Activated T-helper 1 cell treated with anti-CD3 and anti-CD28 coated beads, Interleukin-12 subunit alpha, Interleukin-12 subunit beta, Interleukin-2, Interleukin-4 antibody, amounts not matched to agents 30 ng/mL and 10 ng/mL and 1 ng/mL, durations not matched to agents 14 hours and 24 hours and 36 hours (primary cell): ENCODE data around the gene OR2A42. TPM values are rescaled to one million over a fixed set of nuclear protein-coding genes. Genes with fewer than 3 reads are reported as not detected.

ENCODE experiments used
- total RNA-seq: library from RNA; stranded (reverse); gene quantifications from 2 replicates; pipeline ENCODE4 v1.2.3, GENCODE V29; 2022

OR2A42 gene
- total RNA-seq, 1 donor from 2014 or later, result not detected

Other genes with a start within 250 kb of the OR2A42 start
- not detected in 2 replicates for gene OR6B1, start 239.3 kb downstream of the OR2A42 start, total RNA-seq
- gene OR2A5, start 190.7 kb downstream of the OR2A42 start, total RNA-seq, result not detected in 2 replicates
- not detected in 2 replicates for gene OR2A25, start 169.8 kb downstream of the OR2A42 start, total RNA-seq
- gene OR2A12, start 153.3 kb downstream of the OR2A42 start, total RNA-seq, result not detected in 2 replicates
- not detected in 2 replicates for gene OR2A2, start 130.0 kb downstream of the OR2A42 start, total RNA-seq
- gene OR2A14, start 116.4 kb downstream of the OR2A42 start, total RNA-seq, result not detected in 2 replicates
- gene CTAGE4, start 56.1 kb downstream of the OR2A42 start, total RNA-seq, result 0.75 and 1.1 TPM in 2 replicates
- 2.5 and 3.4 TPM in 2 replicates for gene ARHGEF35, start 43.8 kb downstream of the OR2A42 start, total RNA-seq
- gene OR2A7, start 25.2 kb upstream of the OR2A42 start, total RNA-seq, result 1.7 and 2.1 TPM in 2 replicates
- gene CTAGE8, start 29.7 kb upstream of the OR2A42 start, total RNA-seq, result 1.3 and 2.0 TPM in 2 replicates
- not detected in 2 replicates for gene OR2A1, start 72.8 kb upstream of the OR2A42 start, total RNA-seq
- 8.0 and 9.1 TPM in 2 replicates for gene ARHGEF5, start 115.8 kb upstream of the OR2A42 start, total RNA-seq
- gene NOBOX, start 164.1 kb upstream of the OR2A42 start, total RNA-seq, result not detected in 2 replicates